Activated naive CD4-positive, alpha-beta T cell treated with Interleukin-2 at 50 U/mL for 16 hours (primary cell): Measurements from ENCODE around the gene OR51S1.
"Not testable (repeated sequence)": the region's sequence is repeated elsewhere in the genome, so short reads cannot be mapped to it uniquely, and the experiment has no call there.

Experiments
- DNase-seq: peaks from one replicate; pipeline ENCODE4 v3.0.0-alpha.2; 2020

Gene OR51S1, protein sequence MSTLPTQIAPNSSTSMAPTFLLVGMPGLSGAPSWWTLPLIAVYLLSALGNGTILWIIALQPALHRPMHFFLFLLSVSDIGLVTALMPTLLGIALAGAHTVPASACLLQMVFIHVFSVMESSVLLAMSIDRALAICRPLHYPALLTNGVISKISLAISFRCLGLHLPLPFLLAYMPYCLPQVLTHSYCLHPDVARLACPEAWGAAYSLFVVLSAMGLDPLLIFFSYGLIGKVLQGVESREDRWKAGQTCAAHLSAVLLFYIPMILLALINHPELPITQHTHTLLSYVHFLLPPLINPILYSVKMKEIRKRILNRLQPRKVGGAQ

DNA sequence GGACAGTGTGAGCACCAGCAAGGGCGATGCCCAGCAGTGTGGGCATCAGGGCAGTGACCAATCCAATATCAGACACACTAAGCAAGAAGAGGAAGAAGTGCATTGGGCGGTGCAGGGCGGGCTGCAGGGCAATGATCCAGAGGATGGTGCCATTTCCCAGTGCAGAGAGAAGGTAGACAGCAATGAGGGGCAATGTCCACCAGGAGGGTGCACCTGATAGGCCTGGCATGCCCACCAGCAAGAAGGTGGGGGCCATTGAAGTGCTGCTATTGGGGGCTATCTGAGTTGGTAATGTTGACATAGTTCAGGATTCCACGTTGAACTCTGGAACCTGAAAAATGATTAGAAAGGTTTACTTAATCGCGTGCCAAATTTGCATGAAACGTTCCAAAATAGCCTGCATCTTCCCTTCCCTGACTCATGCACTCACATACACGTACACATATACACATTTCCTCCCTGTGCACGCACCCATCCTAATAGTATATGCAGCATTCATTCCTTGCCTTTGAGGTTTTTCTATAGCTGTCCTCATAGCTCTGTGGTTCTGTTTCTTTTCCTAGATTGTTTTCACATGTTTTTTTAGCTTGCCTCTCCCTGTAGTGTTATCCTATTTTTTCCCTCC lies at the start of gene OR51S1:
TSS of gene OR51S1 (minus strand) at position 301 of the 625 bp plus-strand sequence. CDS start at position 301, 0 bp downstream.
- no peak for DNase-seq

GRCh38 chr11:4891996-4892640 lies 43.1 kb upstream of the OR51S1 start:
- DNase-seq, result no peak

GRCh38 chr11:4890279-4890678 lies 41.3 kb upstream of the OR51S1 start:
- DNase-seq, result no peak

- no peak for DNase-seq
These were observed 38.6 kb upstream of the OR51S1 start for GRCh38 chr11:4887591-4887990.

DNA sequence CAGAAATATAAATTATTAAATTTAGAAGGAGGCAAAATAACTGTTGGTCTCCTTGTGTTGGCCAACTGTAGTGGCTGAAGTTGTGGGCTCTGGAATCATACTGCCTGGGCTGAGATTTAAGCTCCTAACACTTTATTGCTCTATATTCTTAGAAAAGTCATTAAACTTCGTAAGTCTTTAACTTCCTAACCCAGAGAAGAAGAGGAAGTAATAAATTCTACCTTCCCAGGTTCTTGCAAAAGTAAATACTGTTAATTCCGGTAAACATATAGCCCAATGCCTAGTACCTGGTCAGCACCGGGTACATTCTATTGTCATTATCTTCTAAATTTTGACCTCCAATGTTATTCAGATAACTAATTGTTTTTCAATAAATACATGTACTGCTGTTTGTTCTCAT lies 37.2 kb upstream of the OR51S1 start:
- DNase-seq, result no peak

DNA sequence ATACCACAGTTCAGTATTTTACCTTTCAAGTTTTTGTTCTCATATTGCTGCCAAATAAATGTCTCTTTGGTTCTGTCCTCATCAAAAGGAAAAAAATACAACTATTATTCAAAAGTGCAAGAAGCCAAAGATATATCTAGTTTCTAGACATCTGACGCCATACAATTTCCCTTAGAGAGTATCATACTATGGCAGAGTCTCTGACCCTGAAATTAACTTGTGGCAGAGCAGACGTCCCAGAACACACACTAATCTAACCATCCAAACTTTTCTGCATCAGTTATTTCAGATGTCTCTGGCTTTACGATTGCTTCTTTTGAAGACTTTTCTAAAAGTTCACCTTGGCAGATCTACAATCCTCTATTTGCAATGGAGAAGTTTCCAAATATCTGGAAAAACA lies 35.4 kb upstream of the OR51S1 start:
- DNase-seq, result no peak

- no peak for DNase-seq
These were observed 33.5 kb upstream of the OR51S1 start for GRCh38 chr11:4882543-4882942.

GRCh38 chr11:4881860-4882500 lies 33.0 kb upstream of the OR51S1 start, which contains the start of gene OR51T1:
TSS of gene OR51T1 (plus strand) at chr11:4881900. CDS start at chr11:4881900, 0 bp downstream.
- DNase-seq, result no peak

- DNase-seq, result no peak
These were observed 32.2 kb upstream of the OR51S1 start for GRCh38 chr11:4881188-4881587.

GRCh38 chr11:4865855-4866254 lies 16.8 kb upstream of the OR51S1 start:
- DNase-seq, result no peak

DNA sequence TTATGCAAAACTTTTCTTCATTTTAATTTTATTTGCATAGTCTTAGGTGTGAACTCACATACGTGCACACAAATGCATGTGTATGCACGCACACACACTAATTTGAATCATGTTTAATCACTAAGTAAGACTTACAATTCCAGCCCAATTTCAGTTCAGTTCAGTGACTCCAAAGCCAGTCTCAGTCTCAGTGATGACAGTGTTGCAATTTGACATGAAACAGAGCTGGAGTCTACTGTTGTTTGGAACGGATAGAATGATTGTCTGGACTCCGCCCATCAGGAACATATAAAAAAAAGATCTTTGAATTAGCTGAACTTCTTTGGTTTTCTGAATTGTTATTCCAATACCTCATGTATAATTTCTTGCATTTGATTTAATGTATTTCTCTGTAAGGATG lies 14.9 kb upstream of the OR51S1 start:
- no peak for DNase-seq

GRCh38 chr11:4862447-4863236 lies 13.6 kb upstream of the OR51S1 start:
- no peak for DNase-seq

GRCh38 chr11:4854286-4854685 lies 5.3 kb upstream of the OR51S1 start:
- not testable (repeated sequence) for DNase-seq

- DNase-seq, result no peak
These were observed 2.0 kb upstream of the OR51S1 start for GRCh38 chr11:4851033-4851432.

- no peak for DNase-seq
These were observed 9.0 kb downstream of the OR51S1 start for GRCh38 chr11:4839851-4840549.

- no peak for DNase-seq
These were observed 18.1 kb downstream of the OR51S1 start for GRCh38 chr11:4830909-4831308.

GRCh38 chr11:4830346-4830745 lies 18.7 kb downstream of the OR51S1 start:
- DNase-seq, result no peak

DNA sequence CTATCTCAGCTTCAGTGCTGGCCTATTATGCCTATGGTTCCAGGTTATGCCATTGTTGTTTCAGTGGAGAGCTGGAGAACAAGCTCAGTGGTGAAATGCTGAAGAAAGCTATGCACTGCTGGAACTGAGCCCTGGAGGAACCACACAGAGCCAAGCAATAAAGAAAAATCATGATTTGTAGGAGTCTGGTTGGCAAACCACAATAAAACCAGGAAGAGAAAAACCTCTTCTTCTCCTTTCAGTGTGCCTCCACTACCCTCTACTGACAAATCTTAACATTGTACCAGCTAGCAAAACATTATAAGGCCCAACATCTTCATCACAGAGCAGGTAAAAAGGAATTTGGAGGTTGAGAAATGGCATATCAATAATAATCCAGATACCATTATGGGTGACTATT lies 22.6 kb downstream of the OR51S1 start:
- DNase-seq, result no peak

DNA sequence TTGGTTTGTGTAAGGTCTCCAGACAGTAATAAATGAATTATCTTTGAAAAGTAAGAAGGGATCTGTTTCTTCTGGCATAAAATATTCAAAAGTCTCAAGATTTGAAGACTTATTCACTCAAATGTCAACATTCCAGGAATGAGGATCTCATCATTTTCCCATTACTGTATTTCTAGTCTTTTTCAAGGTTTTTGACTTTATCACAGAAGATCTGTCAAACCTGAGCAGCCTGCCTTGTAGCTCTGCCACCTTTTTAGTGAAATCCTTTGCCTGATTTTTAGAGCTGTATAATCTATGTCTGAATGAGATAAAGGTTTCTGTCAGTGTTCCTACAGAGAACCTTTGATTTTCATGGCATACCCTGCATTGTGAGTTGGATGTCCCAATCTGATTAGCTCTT lies 23.9 kb downstream of the OR51S1 start:
- no peak for DNase-seq

- no peak for DNase-seq
These were observed 28.0 kb downstream of the OR51S1 start, which contains the start of gene OR51F2 for GRCh38 chr11:4821021-4821420. TSS of gene OR51F2 (plus strand) at chr11:4821321. CDS start at chr11:4821422, 101 bp downstream.

DNA sequence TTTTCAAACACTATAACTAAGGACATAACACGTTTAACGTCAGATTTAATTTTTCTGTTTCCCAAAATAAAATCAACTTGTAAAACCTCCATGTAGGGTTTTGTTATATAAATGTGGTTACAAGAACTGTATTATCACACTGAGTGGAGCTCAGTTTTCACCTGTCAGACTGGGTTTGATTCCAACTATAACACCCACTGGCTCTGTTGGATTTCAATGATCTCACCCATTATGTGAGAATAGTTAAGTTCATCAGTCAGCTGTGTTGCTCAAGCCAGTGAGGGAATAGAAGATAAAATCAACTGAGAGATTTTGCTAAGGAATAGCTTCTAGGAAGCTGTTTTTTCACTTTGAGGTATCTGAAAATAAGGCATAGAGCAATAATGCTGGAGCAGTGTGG lies 39.8 kb downstream of the OR51S1 start:
- no peak for DNase-seq

DNA sequence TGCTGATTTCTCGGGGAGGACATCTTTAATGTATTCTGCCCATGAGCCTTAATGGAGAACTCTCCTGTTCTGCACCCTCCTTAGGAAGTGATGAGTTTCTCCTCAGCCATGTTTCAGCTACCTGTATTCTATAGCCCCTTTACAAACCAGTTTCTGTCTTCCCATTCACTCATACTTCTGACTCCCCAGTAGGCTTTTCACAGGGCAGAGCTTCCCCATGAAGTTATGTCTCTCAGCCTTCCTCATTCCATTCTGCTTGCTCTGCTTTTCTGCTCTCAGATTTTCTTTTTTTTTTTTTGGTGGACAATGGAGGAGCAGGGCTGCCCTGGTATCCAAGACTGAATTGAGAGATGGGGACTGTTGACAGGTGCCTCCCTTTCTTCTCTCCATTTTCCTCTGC lies 40.5 kb downstream of the OR51S1 start:
- DNase-seq, result no peak
